ENCODE measurements around the gene SLC35A3.

SLC35A3 gene

DNA sequence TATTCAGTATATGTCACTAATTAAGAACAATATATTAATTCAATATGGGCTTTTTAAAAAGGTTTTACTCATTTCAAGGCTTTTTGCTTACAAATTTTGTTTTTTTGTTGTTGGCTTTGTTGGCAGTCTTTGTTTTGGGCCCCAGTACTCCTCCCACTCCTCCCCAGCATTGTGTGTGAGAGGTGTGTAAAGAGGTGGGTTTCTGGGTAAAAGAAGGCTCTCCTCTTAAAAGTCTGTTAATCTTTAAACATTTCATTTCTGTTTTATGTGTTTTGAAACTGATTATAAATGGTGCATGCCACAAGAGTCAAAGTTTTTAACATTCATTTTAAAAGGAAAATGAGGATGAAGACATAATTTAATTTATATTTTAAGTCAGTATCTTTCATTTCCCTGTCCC is 83.3 kb downstream of the SLC35A3 start:
- H3K4me3 ChIP-seq (ENCODE audit: low read length, poor library complexity, severe bottlenecking) = no peak overlapping the region
- TF ChIP-seq, protein P1, sequence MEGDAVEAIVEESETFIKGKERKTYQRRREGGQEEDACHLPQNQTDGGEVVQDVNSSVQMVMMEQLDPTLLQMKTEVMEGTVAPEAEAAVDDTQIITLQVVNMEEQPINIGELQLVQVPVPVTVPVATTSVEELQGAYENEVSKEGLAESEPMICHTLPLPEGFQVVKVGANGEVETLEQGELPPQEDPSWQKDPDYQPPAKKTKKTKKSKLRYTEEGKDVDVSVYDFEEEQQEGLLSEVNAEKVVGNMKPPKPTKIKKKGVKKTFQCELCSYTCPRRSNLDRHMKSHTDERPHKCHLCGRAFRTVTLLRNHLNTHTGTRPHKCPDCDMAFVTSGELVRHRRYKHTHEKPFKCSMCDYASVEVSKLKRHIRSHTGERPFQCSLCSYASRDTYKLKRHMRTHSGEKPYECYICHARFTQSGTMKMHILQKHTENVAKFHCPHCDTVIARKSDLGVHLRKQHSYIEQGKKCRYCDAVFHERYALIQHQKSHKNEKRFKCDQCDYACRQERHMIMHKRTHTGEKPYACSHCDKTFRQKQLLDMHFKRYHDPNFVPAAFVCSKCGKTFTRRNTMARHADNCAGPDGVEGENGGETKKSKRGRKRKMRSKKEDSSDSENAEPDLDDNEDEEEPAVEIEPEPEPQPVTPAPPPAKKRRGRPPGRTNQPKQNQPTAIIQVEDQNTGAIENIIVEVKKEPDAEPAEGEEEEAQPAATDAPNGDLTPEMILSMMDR (conservative IDR thresholded peaks at IDR 0.05; ENCODE audit: low read length) = no peak
- TF ChIP-seq EZH2phosphoT487 (IDR thresholded peaks at IDR 0.05; ENCODE audit: borderline replicate concordance) = no peak
- H3F3A ChIP-seq (ENCODE audit: low read depth) = no peaks in the 10 kb centered on the region
- H3K9ac ChIP-seq (ENCODE audit: low read depth, low read length, poor library complexity, severe bottlenecking) = no peak overlapping the region
- H3K4me2 ChIP-seq (ENCODE audit: low read depth, low read length, poor library complexity, severe bottlenecking) = no peak overlapping the region
- peaks cover 17% of the 10 kb centered on the region for H3K4me1 ChIP-seq (ENCODE audit: insufficient read depth, low read length, poor library complexity, severe bottlenecking)
- H2AFZ ChIP-seq (ENCODE audit: low read length) = no peak overlapping the region
- H4K20me1 ChIP-seq (ENCODE audit: insufficient read depth, low read length, poor library complexity, severe bottlenecking) = peaks cover 64% of the 10 kb centered on the region
- no peaks in the 10 kb centered on the region for H3K9me2 ChIP-seq (replicated peaks; ENCODE audit: low read depth, low read length)
- peaks cover 50% of the 10 kb centered on the region; the same call in 1 of the 2 replicates for H3K36me3 ChIP-seq (ENCODE audit: insufficient read depth, low read length)
- no peaks in the 10 kb centered on the region for H3K27me3 ChIP-seq (ENCODE audit: insufficient read depth, low read length, poor library complexity, severe bottlenecking)
- H3K9me3 ChIP-seq (ENCODE audit: insufficient read depth, low read depth, low read length) = no peaks in the 10 kb centered on the region
- H3K79me2 ChIP-seq (ENCODE audit: insufficient read depth, low read length) = peaks cover 97% of the 10 kb centered on the region

DNA sequence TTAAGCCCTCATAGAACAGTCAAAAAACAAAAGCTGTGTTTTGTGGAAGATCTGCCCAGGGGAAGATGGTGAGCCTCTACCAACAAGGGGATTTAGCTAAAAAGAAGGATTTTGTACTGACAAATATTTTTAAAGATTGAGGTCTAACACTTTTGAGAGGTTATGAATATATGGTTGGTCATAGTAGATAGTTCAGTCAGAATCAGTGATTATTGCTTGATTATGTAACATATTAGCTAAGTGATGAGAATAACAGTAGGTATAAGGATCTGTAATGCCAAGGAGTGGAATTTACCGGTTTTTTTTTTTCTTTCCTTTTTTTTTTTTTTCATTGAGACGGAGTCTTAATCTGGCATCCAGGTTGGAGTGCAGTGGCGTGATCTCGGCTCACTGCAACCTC is 83.9 kb downstream of the SLC35A3 start:
- Histone ChIP-seq H3K4me1 (ENCODE audit: insufficient read depth, low read length, poor library complexity, severe bottlenecking) (peaks cover 16% of the 10 kb centered on the region), H3K9ac (ENCODE audit: low read depth, low read length, poor library complexity, severe bottlenecking) (no peak overlapping the region), H3K27me3 (ENCODE audit: insufficient read depth, low read length, poor library complexity, severe bottlenecking) (no peaks in the 10 kb centered on the region), H4K20me1 (ENCODE audit: insufficient read depth, low read length, poor library complexity, severe bottlenecking) (peaks cover 62% of the 10 kb centered on the region), H3K4me2 (ENCODE audit: low read depth, low read length, poor library complexity, severe bottlenecking) (no peak overlapping the region), H3F3A (ENCODE audit: low read depth) (no peaks in the 10 kb centered on the region), H3K9me2 (replicated peaks; ENCODE audit: low read depth, low read length) (no peaks in the 10 kb centered on the region), H2AFZ (ENCODE audit: low read length) (no peak overlapping the region), H3K79me2 (ENCODE audit: insufficient read depth, low read length) (peaks cover 93% of the 10 kb centered on the region), H3K4me3 (ENCODE audit: low read length, poor library complexity, severe bottlenecking) (no peak overlapping the region), H3K36me3 (ENCODE audit: insufficient read depth, low read length) (peaks cover 56% of the 10 kb centered on the region; the same call in 1 of the 2 replicates), H3K9me3 (ENCODE audit: insufficient read depth, low read depth, low read length) (no peaks in the 10 kb centered on the region)
- no peak for TF ChIP-seq EZH2phosphoT487 (IDR thresholded peaks at IDR 0.05; ENCODE audit: borderline replicate concordance)
- TF ChIP-seq, protein P1 (conservative IDR thresholded peaks at IDR 0.05; ENCODE audit: low read length) = no peak

DNA sequence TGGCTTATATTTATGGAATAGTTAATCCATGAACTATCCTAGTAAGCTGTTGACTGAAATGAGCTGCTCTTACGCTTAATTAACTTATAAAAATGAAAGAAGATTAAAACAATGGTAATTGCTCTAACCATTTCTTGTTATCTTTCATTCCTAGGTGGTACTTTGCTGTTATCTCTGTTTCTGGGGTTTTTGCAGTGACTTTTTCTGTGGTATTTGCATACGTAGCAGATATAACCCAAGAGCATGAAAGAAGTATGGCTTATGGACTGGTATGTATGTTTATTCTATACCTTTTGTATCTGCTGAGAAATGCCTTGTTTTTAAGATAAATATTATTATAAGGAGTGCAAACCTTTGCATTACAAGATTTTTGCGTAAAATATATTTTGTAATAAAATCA is 91.9 kb downstream of the SLC35A3 start:
- Histone ChIP-seq H3K4me1 (ENCODE audit: insufficient read depth, low read length, poor library complexity, severe bottlenecking) (peaks cover 4% of the 10 kb centered on the region), H3K4me2 (ENCODE audit: low read depth, low read length, poor library complexity, severe bottlenecking) (no peak overlapping the region), H3K4me3 (ENCODE audit: low read length, poor library complexity, severe bottlenecking) (no peak overlapping the region), H3K9ac (ENCODE audit: low read depth, low read length, poor library complexity, severe bottlenecking) (no peak overlapping the region), H3K9me3 (ENCODE audit: insufficient read depth, low read depth, low read length) (no peaks in the 10 kb centered on the region), H3K36me3 (ENCODE audit: insufficient read depth, low read length) (peaks cover 86% of the 10 kb centered on the region; the same call in 1 of the 2 replicates), H2AFZ (ENCODE audit: low read length) (no peak overlapping the region), H3K79me2 (ENCODE audit: insufficient read depth, low read length) (peaks cover 24% of the 10 kb centered on the region), H3K9me2 (replicated peaks; ENCODE audit: low read depth, low read length) (no peaks in the 10 kb centered on the region), H3K27me3 (ENCODE audit: insufficient read depth, low read length, poor library complexity, severe bottlenecking) (no peaks in the 10 kb centered on the region), H4K20me1 (ENCODE audit: insufficient read depth, low read length, poor library complexity, severe bottlenecking) (peaks cover 23% of the 10 kb centered on the region), H3F3A (ENCODE audit: low read depth) (no peaks in the 10 kb centered on the region)
- TF ChIP-seq, protein P1 (conservative IDR thresholded peaks at IDR 0.05; ENCODE audit: low read length) = no peak
- no peak for TF ChIP-seq EZH2phosphoT487 (IDR thresholded peaks at IDR 0.05; ENCODE audit: borderline replicate concordance)
